Osteoblast (primary cell): Measurements from ENCODE around the gene MDFI. TPM values are rescaled to one million over a fixed set of nuclear protein-coding genes. Genes with fewer than 3 reads are reported as not detected.

Source experiments
- DNase-seq: peaks from one replicate; pipeline ENCODE4 v3.0.0; 2011; ENCODE audit warnings: low spot score, mixed read lengths; ENCODE audit not compliant: insufficient read length; ENCODE audit errors: missing footprints
- H2AFZ ChIP-seq: 2 replicates; pipeline ENCODE4 v1.6.0; 2011; ENCODE audit warnings: mild to moderate bottlenecking, low read length
- H3K27ac ChIP-seq: 2 replicates; pipeline ENCODE4 v1.5.1; 2011; ENCODE audit warnings: mild to moderate bottlenecking, low read depth, low read length, moderate library complexity
- H3K27me3 ChIP-seq: 2 replicates; pipeline ENCODE4 v1.6.0; 2012; ENCODE audit warnings: mild to moderate bottlenecking, control low read depth, inconsistent platforms, low read length, moderate library complexity; ENCODE audit not compliant: insufficient read depth
- H3K36me3 ChIP-seq: 2 replicates; pipeline ENCODE4 v1.5.1; 2011; ENCODE audit warnings: mild to moderate bottlenecking, low read length, control low read depth, moderate library complexity; ENCODE audit not compliant: insufficient read depth
- H3K4me1 ChIP-seq: 2 replicates; pipeline ENCODE4 v1.5.1; 2011; ENCODE audit warnings: mild to moderate bottlenecking, low read length, control low read depth, moderate library complexity; ENCODE audit not compliant: insufficient read depth
- H3K4me2 ChIP-seq: 2 replicates; pipeline ENCODE4 v1.6.0; 2011; ENCODE audit warnings: mild to moderate bottlenecking, low read length; ENCODE audit not compliant: insufficient read depth
- H3K4me3 ChIP-seq: fragments of 200-600 bp; sonication (generic); 3 replicates; pipeline ENCODE4 v1.5.1; 2012; ENCODE audit warnings: mild to moderate bottlenecking, low read length, inconsistent platforms; ENCODE audit not compliant: insufficient read depth
- H3K79me2 ChIP-seq: 2 replicates; pipeline ENCODE4 v1.6.0; 2012; ENCODE audit warnings: mild to moderate bottlenecking, low read length, control low read depth, inconsistent platforms; ENCODE audit not compliant: insufficient read depth
- H3K9me3 ChIP-seq: 2 replicates; pipeline ENCODE4 v1.5.1; 2011; ENCODE audit warnings: low read depth, low read length, control low read depth
- H4K20me1 ChIP-seq: 2 replicates; pipeline ENCODE4 v1.6.0; 2012; ENCODE audit warnings: mild to moderate bottlenecking, low read length, control low read depth; ENCODE audit not compliant: insufficient read depth
- CTCF ChIP-seq: IDR thresholded peaks from 2 replicates; pipeline ENCODE4 v1.5.1; 2011; ENCODE audit warnings: mild to moderate bottlenecking, low read depth, low read length, moderate library complexity; ENCODE audit errors: extremely low read depth
- total RNA-seq: library from RNA; depleted of rRNA; stranded (reverse); fragments of >200 nt; gene quantifications from 2 replicates; pipeline ENCODE4 v1.2.3, GENCODE V29; 2012

Gene MDFI
- total RNA-seq, 1 donor = 0.72 TPM

DNA sequence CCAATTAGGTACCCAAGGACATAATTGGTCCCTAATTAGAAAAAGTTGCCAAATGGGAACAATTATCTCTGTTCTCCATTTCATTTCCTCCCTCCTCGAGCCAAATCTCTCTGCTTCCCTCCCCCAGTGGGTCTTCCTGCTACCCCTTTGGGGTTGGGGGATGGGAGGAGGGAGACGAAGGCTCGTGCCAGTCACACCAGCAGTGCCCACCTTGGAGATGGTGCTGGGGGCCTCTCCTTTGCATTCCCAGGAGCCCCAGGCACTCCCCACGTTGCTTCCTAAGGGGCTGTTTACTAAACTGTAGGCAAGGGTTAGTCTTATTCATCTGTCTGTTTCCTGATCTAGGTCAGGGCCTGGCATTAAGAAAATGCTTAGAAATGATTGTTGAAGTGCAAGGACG, 33.1 kb downstream of the MDFI start:
- H3K4me1 ChIP-seq = no peaks in the 10 kb centered on the region
- TF ChIP-seq CTCF = no peak
- no peak overlapping the region for H3K4me3 ChIP-seq
- H3K79me2 ChIP-seq = no peaks in the 10 kb centered on the region
- H3K9me3 ChIP-seq = no peaks in the 10 kb centered on the region
- H2AFZ ChIP-seq = no peak overlapping the region
- no peak overlapping the region for H3K27ac ChIP-seq
- no peak for DNase-seq
- no peaks in the 10 kb centered on the region for H4K20me1 ChIP-seq
- no peak overlapping the region for H3K4me2 ChIP-seq
- H3K36me3 ChIP-seq = no peaks in the 10 kb centered on the region
- peaks cover 12% of the 10 kb centered on the region for H3K27me3 ChIP-seq

DNA sequence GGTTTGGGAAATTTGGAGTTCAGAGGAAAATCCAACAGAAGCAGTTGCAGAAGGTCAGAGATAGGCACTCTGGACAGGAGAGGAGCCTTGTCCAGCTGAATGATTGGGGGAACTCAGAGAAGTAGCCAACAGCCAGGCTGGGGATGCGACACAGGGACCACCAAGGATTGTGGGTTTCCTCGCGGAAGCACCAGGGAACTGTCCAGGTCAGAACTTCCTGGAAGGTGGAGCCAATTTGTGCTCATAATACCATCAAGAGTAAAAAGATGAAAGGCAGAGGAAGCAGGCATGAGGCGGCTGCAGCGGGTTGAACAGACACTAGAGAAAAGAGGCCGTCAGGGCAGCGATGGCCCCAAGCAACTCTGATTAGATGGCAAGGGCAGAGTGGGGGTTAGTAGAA, 33.7 kb downstream of the MDFI start:
- Histone ChIP-seq H3K4me3 (no peak overlapping the region), H3K4me2 (no peak overlapping the region), H3K27me3 (peaks cover 12% of the 10 kb centered on the region), H2AFZ (no peak overlapping the region), H3K36me3 (no peaks in the 10 kb centered on the region), H4K20me1 (no peaks in the 10 kb centered on the region), H3K4me1 (no peaks in the 10 kb centered on the region), H3K27ac (no peak overlapping the region), H3K9me3 (no peaks in the 10 kb centered on the region), H3K79me2 (no peaks in the 10 kb centered on the region)
- no peak for TF ChIP-seq CTCF
- DNase-seq = no peak

- Histone ChIP-seq H3K79me2 (no peaks in the 10 kb centered on the region), H2AFZ (no peak overlapping the region), H3K27me3 (peaks cover 5% of the 10 kb centered on the region), H3K4me3 (no peak overlapping the region), H4K20me1 (no peaks in the 10 kb centered on the region), H3K9me3 (no peaks in the 10 kb centered on the region), H3K4me2 (no peak overlapping the region), H3K27ac (no peak overlapping the region), H3K4me1 (no peaks in the 10 kb centered on the region), H3K36me3 (no peaks in the 10 kb centered on the region)
- TF ChIP-seq CTCF = no peak
- no peak for DNase-seq
Observed at GRCh38 chr6:41672816-41673703, 34.8 kb downstream of the MDFI start.

DNA sequence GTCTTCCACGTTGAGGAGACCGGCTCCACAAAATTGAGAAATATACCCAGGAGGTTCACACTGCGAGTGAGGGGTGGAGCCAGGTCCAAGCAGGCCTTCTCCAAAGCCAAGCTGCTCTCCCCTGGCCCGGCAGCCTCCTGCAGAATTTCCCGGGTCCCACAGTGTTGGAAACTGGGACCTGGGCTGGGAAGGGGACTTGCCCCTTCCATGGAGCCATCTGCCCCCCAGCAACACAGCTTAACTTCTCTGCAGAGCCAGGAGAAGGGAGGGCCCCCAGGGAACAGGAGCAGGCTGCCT, 35.4 kb downstream of the MDFI start:
- Histone ChIP-seq H3K4me1 (no peaks in the 10 kb centered on the region), H3K27me3 (peaks cover 5% of the 10 kb centered on the region), H3K4me2 (no peak overlapping the region), H3K27ac (no peak overlapping the region), H3K4me3 (no peak overlapping the region), H3K79me2 (no peaks in the 10 kb centered on the region), H3K36me3 (no peaks in the 10 kb centered on the region), H4K20me1 (no peaks in the 10 kb centered on the region), H2AFZ (no peak overlapping the region), H3K9me3 (no peaks in the 10 kb centered on the region)
- no peak for TF ChIP-seq CTCF
- DNase-seq = no peak
